Psoas muscle (tissue), 8 donors: ENCODE results near the gene SEMA4D. TPM values are rescaled to one million over a fixed set of nuclear protein-coding genes. Genes with fewer than 3 reads are reported as not detected.
A peak's percentile ranks its signal among the peaks of the same experiment; 100 is the strongest.

Source experiments
- ATAC-seq, 4 donors: fragments of 200-7000 bp; cut with Tn5 transposase; one replicate each; pipeline ENCODE4 v1.9.1; 2020; ENCODE audit warnings: moderate library complexity in 3 of 4, mild to moderate bottlenecking in 2 of 4
- DNase-seq, 2 donors: peaks; one replicate each; pipeline ENCODE4 v3.0.0-alpha.2; 2020
- H3K27ac ChIP-seq: fragments of 200-600 bp; one replicate; pipeline ENCODE4 v1.8.0; 2022
- H3K27me3 ChIP-seq, 3 donors: fragments of 200-600 bp in 1 of 3; one replicate each; pipeline versions ENCODE4 v1.6.1 to v1.8.0; 2013 to 2022; ENCODE audit warnings: low read length in 2 of 3, mild to moderate bottlenecking in 2 of 3, moderate library complexity in 1 of 3; ENCODE audit not compliant: insufficient read depth in 3 of 3
- H3K36me3 ChIP-seq, 2 donors: fragments of 200-600 bp in 1 of 2; one replicate each; pipeline versions ENCODE4 v1.6.1 to v1.8.0; 2013 to 2022; ENCODE audit warnings: low read depth in 1 of 2, mild to moderate bottlenecking in 1 of 2, moderate library complexity in 1 of 2; ENCODE audit not compliant: insufficient read depth in 1 of 2
- H3K4me1 ChIP-seq: fragments of 200-600 bp; one replicate; pipeline ENCODE4 v1.8.0; 2022
- H3K4me3 ChIP-seq: fragments of 200-600 bp; one replicate; pipeline ENCODE4 v1.8.0; 2022; ENCODE audit warnings: mild to moderate bottlenecking
- H3K9me3 ChIP-seq: fragments of 200-600 bp; one replicate; pipeline ENCODE4 v1.8.0; 2022
- CTCF ChIP-seq: fragments of 200-600 bp; IDR thresholded peaks from one replicate; pipeline ENCODE4 v1.8.0; 2022; ENCODE audit warnings: antibody characterized with exemption
- WGBS, 3 donors: extraction: QIAGEN DNeasy Blood & Tissue Kit; methylation state at CpG; one replicate each; pipeline versions ENCODE4 v1.1.6 to v1.1.7; 2013; 5-methylcytosine and 5-hydroxymethylcytosine counted together
- intact Hi-C, 2 donors: fragments of 100-400 bp; cut with DNase I; formaldehyde crosslinking; loops; one replicate each; pipeline versions ENCODE4 v1.11.0 to v1.14.2; 2022
- polyA plus RNA-seq, 3 donors: library from polyadenylated mRNA; stranded (reverse); fragments of 200-250 nt; gene quantifications; one replicate each; pipeline ENCODE4 v1.2.3, GENCODE V29; 2013
- total RNA-seq, 4 donors: library from RNA; stranded (reverse); fragmentation: NEBNext Ultra II Directional in 2 of 4; extraction: Animal tissue kit (Norgen Biotek cat#: 25700) in 2 of 4; gene quantifications; one replicate each; pipeline versions ENCODE4 v1.2.1 to v1.2.4, GENCODE V29; 2021 to 2023
- donor health status: healthy with polysubstance abuse.
- donor health status: DM: no; HTN: no; CAD: no; lungs with moderate emphysema.
- donor health status: Bipolar disorder and iron deficiency.
- donor health status: healthy.
- donor health status: DM: yes; HTN: yes; CAD: no.
- donor health status: DM: no; HTN: no; CAD: no.
- donor health status: DM: no; HTN: no; CAD: no.
- donor health status: DM: yes; HTN: yes; CAD: no.

SEMA4D gene
- total and polyA plus RNA-seq, 7 donors = 9.3 to 111 (median 32.1) TPM

- TF ChIP-seq CTCF = no peak
- Histone ChIP-seq H3K9me3 (no peaks in the 10 kb centered on the region), H3K27ac (peak overlapping the region; percentile 24), H3K36me3 (no peaks in the 10 kb centered on the region), H3K27me3 (no peaks in the 10 kb centered on the region), H3K4me3 (no peak overlapping the region), H3K4me1 (peaks cover 50% of the 10 kb centered on the region)
- DNase-seq (no peak), ATAC-seq (no peak)
- intact Hi-C loops = loop anchor here (10.0 kb wide), 1 partner anchor 133 kb away; no protein-coding TSS in a partner anchor
- WGBS, 3 donors = 65 to 89% (median 66%) methylated on average over 6 of the region's 6 CpGs
Measured at GRCh38 chr9:89411759-89412158, 86.2 kb downstream of the SEMA4D start.

GRCh38 chr9:89410641-89411350 is 87.1 kb downstream of the SEMA4D start:
- intact Hi-C loops = loop anchor here (10.0 kb wide), 1 partner anchor 134 kb away; no protein-coding TSS in a partner anchor
- Histone ChIP-seq H3K36me3 (no peaks in the 10 kb centered on the region), H3K27ac (peak overlapping the region; percentile 58), H3K4me1 (peaks cover 50% of the 10 kb centered on the region), H3K4me3 (no peak overlapping the region), H3K27me3 (no peaks in the 10 kb centered on the region), H3K9me3 (no peaks in the 10 kb centered on the region)
- ATAC-seq = no peak
- TF ChIP-seq CTCF = no peak
- 90 to 98% (median 94%) methylated on average over 7 of the region's 7 CpGs for WGBS, 3 donors
- peak in 1 of 2 donors; percentile 23 for DNase-seq

- H3K27me3 ChIP-seq = no peaks in the 10 kb centered on the region
Measured at GRCh38 chr9:89410022-89410421, 87.9 kb downstream of the SEMA4D start.

GRCh38 chr9:89409466-89409865 is 88.4 kb downstream of the SEMA4D start:
- WGBS, 3 donors = 43 to 75% (median 44%) methylated on average over 4 of the region's 4 CpGs
- intact Hi-C loops = no loop called here
- ATAC-seq (peak in 1 of 4 donors; percentile 3), DNase-seq (peak in 1 of 2 donors; percentile 15)
- Histone ChIP-seq H3K9me3 (no peaks in the 10 kb centered on the region), H3K36me3 (no peaks in the 10 kb centered on the region), H3K4me3 (no peak overlapping the region), H3K27ac (peak overlapping the region; percentile 58), H3K4me1 (peaks cover 42% of the 10 kb centered on the region), H3K27me3 (no peaks in the 10 kb centered on the region)
- TF ChIP-seq CTCF = no peak

More at GRCh38 chr9:89410022-89410421, 87.9 kb downstream of the SEMA4D start:
- H3K27ac ChIP-seq = peak overlapping the region; percentile 58
- peak in 1 of 2 donors; percentile 8 for DNase-seq
- intact Hi-C loops = loop anchor here (10.0 kb wide), 1 partner anchor 135 kb away; no protein-coding TSS in a partner anchor
- H3K4me3 ChIP-seq = no peak overlapping the region
- 65 to 83% (median 69%) methylated on average over 8 of the region's 8 CpGs for WGBS, 3 donors
- ATAC-seq = peak in 1 of 4 donors; percentile 1
- TF ChIP-seq CTCF = no peak
- no peaks in the 10 kb centered on the region for H3K36me3 ChIP-seq
- H3K9me3 ChIP-seq = no peaks in the 10 kb centered on the region
- H3K4me1 ChIP-seq = peaks cover 47% of the 10 kb centered on the region
